ENCODE data around the gene FSTL5.

FSTL5 gene

DNA sequence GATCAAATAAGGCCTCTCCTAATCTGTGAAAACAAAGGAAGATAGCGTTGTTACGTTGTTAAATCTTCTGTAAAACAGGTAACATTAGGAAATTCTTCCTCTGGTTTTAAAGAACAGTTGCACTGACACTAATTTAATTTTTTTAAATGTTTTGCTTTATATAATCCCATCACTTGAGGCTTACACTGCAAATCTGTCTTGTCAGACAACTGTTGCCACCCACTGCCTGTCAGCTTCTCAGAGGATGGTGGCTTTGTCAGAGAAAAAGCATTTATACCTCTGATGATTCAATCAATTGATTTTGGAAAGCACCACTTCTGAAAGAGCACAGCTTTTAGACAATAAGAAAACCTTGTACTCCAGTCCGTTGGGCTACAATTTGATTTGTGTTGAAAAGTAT is 799.1 kb downstream of the FSTL5 start:
- DNase-seq (ENCODE audit: low spot score): no peak

DNA sequence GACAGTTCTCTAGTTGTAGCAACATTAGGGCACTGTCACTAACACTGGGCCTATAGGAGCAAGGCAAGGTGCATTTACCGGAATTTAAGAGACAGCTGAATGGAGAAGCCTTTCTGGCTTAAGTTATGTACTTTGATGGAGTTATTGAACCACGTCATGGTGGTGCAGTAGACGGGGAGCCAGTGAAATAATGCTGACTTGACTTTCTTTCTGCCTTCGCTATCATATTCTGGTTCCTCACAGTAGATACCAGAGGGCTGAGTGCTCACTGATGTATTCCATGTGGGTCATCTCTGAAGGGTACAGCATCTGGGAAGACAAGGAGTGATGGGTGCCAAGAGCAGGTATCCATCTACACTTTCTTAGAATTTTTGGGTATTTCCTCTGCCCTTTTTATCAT is 802.8 kb downstream of the FSTL5 start:
- H3K4me3 ChIP-seq: no peak overlapping the region
- TF ChIP-seq, protein P1, sequence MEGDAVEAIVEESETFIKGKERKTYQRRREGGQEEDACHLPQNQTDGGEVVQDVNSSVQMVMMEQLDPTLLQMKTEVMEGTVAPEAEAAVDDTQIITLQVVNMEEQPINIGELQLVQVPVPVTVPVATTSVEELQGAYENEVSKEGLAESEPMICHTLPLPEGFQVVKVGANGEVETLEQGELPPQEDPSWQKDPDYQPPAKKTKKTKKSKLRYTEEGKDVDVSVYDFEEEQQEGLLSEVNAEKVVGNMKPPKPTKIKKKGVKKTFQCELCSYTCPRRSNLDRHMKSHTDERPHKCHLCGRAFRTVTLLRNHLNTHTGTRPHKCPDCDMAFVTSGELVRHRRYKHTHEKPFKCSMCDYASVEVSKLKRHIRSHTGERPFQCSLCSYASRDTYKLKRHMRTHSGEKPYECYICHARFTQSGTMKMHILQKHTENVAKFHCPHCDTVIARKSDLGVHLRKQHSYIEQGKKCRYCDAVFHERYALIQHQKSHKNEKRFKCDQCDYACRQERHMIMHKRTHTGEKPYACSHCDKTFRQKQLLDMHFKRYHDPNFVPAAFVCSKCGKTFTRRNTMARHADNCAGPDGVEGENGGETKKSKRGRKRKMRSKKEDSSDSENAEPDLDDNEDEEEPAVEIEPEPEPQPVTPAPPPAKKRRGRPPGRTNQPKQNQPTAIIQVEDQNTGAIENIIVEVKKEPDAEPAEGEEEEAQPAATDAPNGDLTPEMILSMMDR (IDR thresholded peaks at IDR 0.05): no peak
- H3K27ac ChIP-seq: no peak overlapping the region
- DNase-seq (ENCODE audit: low spot score): no peak

More for the DNA sequence above, 799.1 kb downstream of the FSTL5 start:
- TF ChIP-seq, protein P1 (IDR thresholded peaks at IDR 0.05): no peak
- H3K27ac ChIP-seq: no peak overlapping the region
- H3K4me3 ChIP-seq: no peak overlapping the region

DNA sequence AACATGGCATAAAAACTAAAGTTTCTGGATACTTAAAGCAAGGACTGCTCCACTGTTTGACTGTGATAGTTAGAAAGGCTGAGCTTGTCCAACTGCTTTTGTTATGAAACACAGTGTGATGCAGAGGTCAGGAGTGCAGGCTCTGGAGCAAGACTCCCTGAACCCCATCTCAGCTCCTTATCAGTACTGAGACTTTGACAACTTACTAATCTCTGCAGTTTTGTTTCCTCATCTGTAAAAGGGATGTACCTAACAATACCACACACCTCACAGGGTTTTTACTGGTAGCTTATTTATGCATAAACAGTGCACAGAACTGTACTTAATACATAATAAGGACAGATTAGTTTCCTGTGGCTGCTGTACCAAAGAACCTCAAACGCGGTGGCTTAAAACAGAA is 804.3 kb downstream of the FSTL5 start:
- TF ChIP-seq, protein P1 (IDR thresholded peaks at IDR 0.05): no peak
- no peak overlapping the region for H3K4me3 ChIP-seq
- no peak overlapping the region for H3K27ac ChIP-seq
- no peak for DNase-seq (ENCODE audit: low spot score)

- no peak for DNase-seq (ENCODE audit: low spot score)
- Histone ChIP-seq H3K27ac (no peak overlapping the region), H3K4me3 (no peak overlapping the region)
- TF ChIP-seq, protein P1 (IDR thresholded peaks at IDR 0.05): no peak
Measured at GRCh38 chr4:161356351-161356750, 807.4 kb downstream of the FSTL5 start.

GRCh38 chr4:161350946-161351345 is 812.9 kb downstream of the FSTL5 start:
- Histone ChIP-seq H3K27ac (no peak overlapping the region), H3K4me3 (no peak overlapping the region)
- DNase-seq (ENCODE audit: low spot score): no peak
- TF ChIP-seq, protein P1 (IDR thresholded peaks at IDR 0.05): no peak

- Histone ChIP-seq H3K4me3 (no peak overlapping the region), H3K27ac (no peak overlapping the region)
- no peak for DNase-seq (ENCODE audit: low spot score)
- TF ChIP-seq, protein P1 (IDR thresholded peaks at IDR 0.05): no peak
Measured at GRCh38 chr4:161345741-161346140, 818.1 kb downstream of the FSTL5 start.

- TF ChIP-seq, protein P1 (IDR thresholded peaks at IDR 0.05): no peak
- DNase-seq (ENCODE audit: low spot score): no peak
- no peak overlapping the region for H3K4me3 ChIP-seq
- no peak overlapping the region for H3K27ac ChIP-seq
Measured at GRCh38 chr4:161343569-161343950, 820.2 kb downstream of the FSTL5 start.

Measured in coronary artery (tissue), 2 donors.